GM18907 (cell line): ENCODE measurements around the gene MEOX2.

Experiments used
- ATAC-seq: cut with Tn5 transposase; IDR thresholded peaks from one replicate; pipeline ENCODE4 v1.9.1; 2021; ENCODE audit warnings: mild to moderate bottlenecking, moderate library complexity; ENCODE audit not compliant: unreplicated experiment

The MEOX2 gene

DNA sequence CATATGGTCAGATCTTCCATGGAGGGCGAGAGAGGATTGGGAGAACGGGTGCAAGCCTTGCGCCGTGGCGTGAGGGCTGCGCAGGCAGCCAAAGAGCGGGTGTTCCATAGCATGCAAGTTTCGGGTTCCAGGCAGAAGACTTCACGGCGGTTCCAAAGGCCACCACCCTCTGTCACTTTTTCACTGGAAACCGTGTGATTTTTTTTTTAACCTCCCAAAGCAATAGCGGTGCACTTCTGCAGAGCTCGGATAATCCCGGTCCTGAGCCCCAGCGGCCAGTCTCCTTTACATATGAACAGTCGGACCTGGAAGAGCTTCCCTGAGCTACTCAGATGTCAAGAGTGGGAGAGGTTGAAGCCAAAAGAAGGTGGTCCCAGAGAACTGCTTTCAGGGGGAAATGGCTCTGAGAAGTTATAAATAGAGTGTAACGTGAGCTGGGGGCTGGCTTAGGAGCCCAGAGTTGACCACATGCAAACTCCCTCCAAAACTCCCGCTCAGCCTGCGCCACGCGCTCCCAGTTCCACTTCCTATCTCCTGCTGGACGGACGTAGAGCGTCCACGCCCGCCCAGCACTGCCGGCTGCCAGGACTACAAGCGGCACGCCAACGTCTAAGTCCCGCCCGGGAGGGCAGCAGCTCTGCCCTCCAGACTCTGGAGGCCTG, at the start of gene MEOX2:
MEOX2 (minus strand) TSS at position 389 of the 662 bp plus-strand sequence; CDS start at position 108, 281 bp downstream.
- ATAC-seq: no peak

- no peak for ATAC-seq
Observed at GRCh38 chr7:15729746-15730145, 43.3 kb upstream of the MEOX2 start.

- ATAC-seq: no peak
Observed at GRCh38 chr7:15725051-15725450, 38.6 kb upstream of the MEOX2 start.

DNA sequence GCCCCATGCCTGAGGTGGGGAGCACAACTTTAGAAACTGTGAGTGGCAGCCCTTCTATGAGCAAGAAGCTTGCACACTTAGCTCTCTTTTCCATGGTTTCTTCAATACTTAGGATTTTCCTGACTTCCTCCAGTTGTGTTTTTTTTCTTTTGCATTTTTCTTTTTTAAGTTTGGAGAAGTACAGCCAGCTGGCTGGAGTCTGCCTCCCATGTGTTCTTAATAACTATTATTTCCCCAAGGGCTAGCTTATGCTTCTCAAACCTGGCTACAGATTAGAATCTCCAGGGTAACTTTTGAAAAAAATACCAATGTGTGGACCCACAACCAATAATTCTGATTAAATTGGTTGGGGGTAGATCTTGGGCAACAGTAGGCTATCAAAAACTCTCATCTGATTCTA, 37.4 kb upstream of the MEOX2 start:
- ATAC-seq: no peak

DNA sequence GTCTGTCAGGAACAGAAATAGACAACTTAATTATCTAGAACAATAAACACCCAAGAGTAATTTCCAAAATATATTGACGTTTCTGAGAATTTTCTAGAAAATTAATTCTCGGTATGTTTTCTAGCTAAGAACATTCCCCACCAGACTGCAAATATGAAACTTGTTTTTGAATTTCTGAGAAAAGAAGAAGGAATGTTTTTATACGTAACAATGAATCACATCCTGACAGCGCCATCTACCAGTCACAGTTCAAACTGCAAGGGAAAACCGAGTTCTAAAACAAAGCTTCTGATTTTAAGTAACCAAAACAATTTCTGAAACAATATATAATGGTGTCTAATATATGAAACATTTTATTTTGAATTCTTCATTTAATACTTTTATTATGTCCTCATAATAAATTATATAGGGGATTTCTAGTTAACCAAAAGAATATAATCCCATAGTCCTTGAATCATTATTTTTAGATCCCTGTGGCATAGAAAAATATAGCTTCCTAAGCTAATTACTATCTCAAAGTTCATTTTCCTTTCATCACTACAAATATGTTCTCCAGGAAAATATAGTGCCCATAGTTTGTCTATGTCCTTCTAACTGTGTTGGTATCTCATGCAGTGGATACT, 34.5 kb upstream of the MEOX2 start:
- no peak for ATAC-seq

GRCh38 chr7:15719311-15719710, 32.8 kb upstream of the MEOX2 start:
- no peak for ATAC-seq

DNA sequence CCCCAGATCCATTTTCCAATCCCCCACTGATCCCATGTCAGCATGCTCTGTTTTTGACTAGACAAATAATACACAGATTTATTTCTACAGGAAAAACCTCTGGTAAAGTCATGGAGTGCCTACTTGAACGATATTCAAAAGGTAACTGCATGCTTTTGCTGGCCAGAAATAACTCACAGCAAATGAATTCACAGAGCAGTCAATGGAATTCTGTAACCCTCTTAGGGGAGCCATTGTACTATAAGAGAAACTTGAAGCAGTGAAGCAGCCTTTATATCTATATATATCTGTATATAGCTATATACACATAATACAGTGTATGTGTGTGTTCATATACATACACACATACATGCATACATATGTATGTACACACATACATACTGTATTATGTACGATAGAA, 29.0 kb upstream of the MEOX2 start:
- ATAC-seq: no peak

GRCh38 chr7:15709978-15710377, 23.5 kb upstream of the MEOX2 start:
- no peak for ATAC-seq

DNA sequence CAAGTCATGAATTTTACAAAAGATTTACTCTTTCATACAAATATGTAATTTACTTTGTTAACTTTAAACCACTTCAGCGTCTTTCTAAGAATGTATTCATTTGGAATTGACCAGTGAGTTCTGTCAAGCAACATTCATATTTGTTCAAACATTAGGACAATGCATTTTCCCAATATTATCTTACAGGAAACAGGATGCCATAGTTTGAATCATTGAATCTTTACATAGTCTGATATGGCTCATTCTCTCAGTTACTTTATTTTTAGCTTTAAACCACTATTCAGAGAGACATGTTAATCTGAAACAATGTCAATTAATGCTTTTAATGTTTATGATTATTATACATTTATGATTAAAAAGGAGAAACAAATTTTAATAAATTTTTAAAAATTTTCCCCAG, 21.1 kb upstream of the MEOX2 start:
- no peak for ATAC-seq

GRCh38 chr7:15703732-15704131, 17.2 kb upstream of the MEOX2 start:
- ATAC-seq: no peak

DNA sequence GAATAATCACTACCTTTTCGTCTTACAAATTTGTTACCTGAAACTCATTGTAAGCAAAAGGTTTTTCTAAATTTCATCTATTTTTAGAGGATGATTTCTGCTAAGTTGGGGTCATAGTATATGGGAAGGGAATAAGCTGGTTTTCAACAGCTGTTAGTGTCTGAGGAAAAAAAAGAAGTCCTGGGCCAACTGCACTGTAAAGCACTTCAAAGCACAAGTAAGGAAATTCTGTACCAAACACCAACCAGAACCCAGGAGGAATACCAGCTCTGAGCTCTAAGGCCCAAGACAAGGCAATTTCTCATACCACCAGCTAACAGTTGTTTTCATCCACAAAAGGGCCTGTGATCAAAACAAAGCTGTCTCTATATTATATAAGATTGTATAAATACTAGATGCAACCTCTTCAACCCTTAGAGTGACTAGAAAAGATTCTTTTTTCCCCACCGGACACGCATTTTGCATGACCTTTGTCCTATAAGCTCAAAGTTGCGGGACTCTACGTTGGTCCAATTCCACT, 6.1 kb upstream of the MEOX2 start:
- ATAC-seq: no peak

DNA sequence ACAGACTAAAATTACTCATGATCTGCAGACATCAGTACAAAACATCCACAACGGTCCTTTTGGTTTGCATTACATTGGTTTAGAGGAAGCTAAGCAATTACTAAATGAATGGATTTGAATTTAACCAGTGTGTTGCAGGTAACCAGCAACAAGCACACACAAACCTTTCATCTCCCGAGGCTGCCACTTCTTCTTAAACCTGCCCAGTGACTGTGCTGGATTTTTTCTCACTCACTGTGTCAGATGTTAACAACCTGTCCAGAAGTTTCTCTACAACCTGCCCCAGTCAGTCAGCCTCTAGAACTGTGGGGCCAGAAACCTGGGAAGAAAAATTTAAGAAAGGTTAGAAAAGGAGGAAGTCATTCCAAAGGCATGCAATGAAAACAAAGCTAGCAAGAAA, 2.4 kb upstream of the MEOX2 start:
- ATAC-seq: no peak

- ATAC-seq: no peak
Observed at GRCh38 chr7:15688279-15688626, 1.8 kb upstream of the MEOX2 start.

GRCh38 chr7:15687546-15688278, 1.2 kb upstream of the MEOX2 start:
- ATAC-seq: no peak

DNA sequence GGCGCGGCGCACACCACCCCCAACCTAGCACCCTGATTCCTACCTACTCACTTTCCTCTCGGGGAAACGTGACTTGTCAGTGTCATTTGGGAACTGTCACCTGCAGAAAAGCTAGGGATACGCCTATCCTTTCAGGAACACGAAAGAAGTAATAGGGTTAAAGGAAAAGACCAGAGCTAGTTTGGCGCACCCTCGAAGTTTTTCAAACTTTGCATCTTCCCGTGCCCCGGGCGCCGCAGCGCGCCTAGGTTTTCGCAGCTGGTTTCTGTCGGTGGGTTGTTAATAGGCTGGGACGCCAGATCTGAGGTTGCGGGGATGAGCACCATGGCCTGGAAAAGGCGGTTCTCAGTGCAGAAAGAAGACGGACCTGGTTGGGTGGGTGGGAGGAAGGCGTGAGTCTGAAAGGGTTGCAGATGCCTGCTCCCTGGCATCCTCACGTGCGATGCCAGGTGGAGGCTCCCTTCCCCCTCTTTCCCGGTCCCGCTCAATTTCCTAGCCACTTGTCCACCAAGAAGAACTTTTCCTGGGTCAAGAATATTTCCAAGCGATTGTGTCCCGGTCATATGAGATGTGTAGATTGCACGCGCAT, 568 bp upstream of the MEOX2 start:
- ATAC-seq: no peak

GRCh38 chr7:15685358-15686294, 857 bp downstream of the MEOX2 start:
- ATAC-seq: no peak

- ATAC-seq: no peak
Observed at GRCh38 chr7:15684871-15685270, 1.6 kb downstream of the MEOX2 start.

DNA sequence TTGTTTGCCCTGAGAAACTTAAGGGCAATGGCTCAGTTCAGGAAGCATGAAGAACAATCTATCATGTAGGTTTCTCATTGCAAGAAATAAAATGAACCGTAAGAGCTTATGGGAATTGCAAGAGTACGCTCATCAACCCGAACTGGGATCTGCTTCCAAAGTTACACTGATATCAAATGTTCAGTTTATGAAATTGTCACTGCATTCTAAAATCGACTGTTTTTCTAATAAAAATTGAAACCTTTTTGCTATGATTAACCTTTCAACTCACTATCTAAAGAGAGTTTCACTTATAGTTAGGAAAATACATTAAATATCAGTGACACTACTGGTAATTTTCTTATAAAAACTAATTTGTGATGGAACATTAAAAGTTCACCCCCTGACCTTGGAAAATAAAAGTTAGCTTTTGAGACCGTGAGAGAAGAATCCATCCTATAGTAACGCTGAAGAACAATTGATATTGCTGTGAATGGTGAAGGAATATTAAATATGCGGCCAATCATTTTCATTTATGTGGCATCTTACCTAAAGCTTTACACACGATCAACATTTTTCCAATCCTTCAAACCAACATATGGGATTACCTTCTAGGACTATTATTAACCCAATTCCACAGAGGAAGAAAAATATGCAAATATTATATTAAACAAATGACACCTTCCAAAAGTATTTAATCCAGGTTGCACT, 2.2 kb downstream of the MEOX2 start:
- ATAC-seq: no peak

DNA sequence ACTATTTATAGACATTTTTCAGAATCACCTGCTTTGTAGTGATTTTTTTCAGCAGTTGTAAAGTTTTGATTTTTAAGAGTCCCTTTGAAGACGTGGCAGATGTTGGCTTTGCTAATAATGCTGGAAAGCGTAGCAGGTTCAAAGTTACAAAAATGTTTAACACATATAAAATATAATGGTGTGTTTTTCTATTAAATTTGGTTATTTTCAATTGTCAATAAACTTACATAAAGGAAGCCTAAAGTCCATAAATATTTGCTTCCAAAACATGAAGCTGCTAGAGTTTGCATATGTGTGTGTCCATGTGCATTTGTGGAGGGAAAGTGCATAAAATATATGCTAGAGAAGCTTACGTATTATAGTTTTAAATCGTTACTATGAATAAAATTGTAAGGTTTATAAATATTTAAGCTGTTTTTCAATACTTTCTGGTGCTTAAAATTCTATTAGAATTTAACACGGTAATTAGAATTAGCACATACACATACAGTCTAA, 3.7 kb downstream of the MEOX2 start:
- no peak for ATAC-seq

DNA sequence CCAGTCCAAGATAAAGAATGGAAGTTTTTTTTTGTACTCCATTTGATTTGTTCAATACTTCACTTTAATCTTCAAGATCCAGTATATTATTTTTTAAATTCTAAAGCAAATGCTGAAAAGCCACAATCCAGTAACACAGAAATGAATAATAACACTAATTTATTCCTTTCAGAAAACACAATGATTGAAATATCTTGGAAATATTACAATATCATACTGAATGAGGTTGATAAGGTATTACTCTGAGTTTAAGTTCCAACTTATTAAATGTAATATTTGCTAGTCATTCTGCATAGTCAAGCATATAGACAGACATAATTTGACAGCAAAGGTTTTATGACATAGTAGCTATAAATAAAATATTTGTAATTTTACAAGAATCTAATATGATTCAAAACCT, 4.4 kb downstream of the MEOX2 start:
- ATAC-seq: no peak
